GM12865 (cell line): ENCODE data around the gene TMEM63B.

ENCODE experiments used
- DNase-seq: peaks from one replicate; pipeline ENCODE4 v3.0.0; 2010; ENCODE audit warnings: low read depth
- H3K4me3 ChIP-seq: 2 replicates; pipeline ENCODE4 v1.5.1; 2011; ENCODE audit warnings: mild to moderate bottlenecking, low read depth, low read length, control low read depth
- CTCF ChIP-seq: IDR thresholded peaks from 2 replicates; pipeline ENCODE4 v1.5.1; 2011; ENCODE audit warnings: low read length, control low read depth, low read depth, inconsistent platforms; ENCODE audit not compliant: insufficient read depth; ENCODE audit errors: missing control alignments

Gene TMEM63B

GRCh38 chr6:44082872-44083321 lies 44.5 kb upstream of the TMEM63B start:
- TF ChIP-seq CTCF: no peak
- H3K4me3 ChIP-seq: no peak overlapping the region
- no peak for DNase-seq

GRCh38 chr6:44084231-44085014 lies 42.9 kb upstream of the TMEM63B start:
- no peak overlapping the region for H3K4me3 ChIP-seq
- DNase-seq: no peak
- no peak for TF ChIP-seq CTCF

- DNase-seq: no peak
- no peak for TF ChIP-seq CTCF
- H3K4me3 ChIP-seq: no peak overlapping the region
Measured at GRCh38 chr6:44085219-44085618, 42.1 kb upstream of the TMEM63B start.

GRCh38 chr6:44086931-44087574 lies 40.3 kb upstream of the TMEM63B start:
- no peak for TF ChIP-seq CTCF
- DNase-seq: no peak
- H3K4me3 ChIP-seq: no peak overlapping the region

GRCh38 chr6:44087623-44088022 lies 39.7 kb upstream of the TMEM63B start:
- DNase-seq: no peak
- no peak overlapping the region for H3K4me3 ChIP-seq
- no peak for TF ChIP-seq CTCF

GRCh38 chr6:44088827-44089590 lies 38.3 kb upstream of the TMEM63B start:
- no peak overlapping the region for H3K4me3 ChIP-seq
- DNase-seq: no peak
- TF ChIP-seq CTCF: no peak
